HG03280 (cell line): Measurements from ENCODE around the gene SPC24.
"Not testable (repeated sequence)": the region's sequence is repeated elsewhere in the genome, so short reads cannot be mapped to it uniquely, and the experiment has no call there.

Experiments
- ATAC-seq: cut with Tn5 transposase; IDR thresholded peaks from one replicate; pipeline ENCODE4 v1.9.1; 2021; ENCODE audit warnings: mild to moderate bottlenecking, moderate library complexity; ENCODE audit not compliant: unreplicated experiment

Gene SPC24

DNA sequence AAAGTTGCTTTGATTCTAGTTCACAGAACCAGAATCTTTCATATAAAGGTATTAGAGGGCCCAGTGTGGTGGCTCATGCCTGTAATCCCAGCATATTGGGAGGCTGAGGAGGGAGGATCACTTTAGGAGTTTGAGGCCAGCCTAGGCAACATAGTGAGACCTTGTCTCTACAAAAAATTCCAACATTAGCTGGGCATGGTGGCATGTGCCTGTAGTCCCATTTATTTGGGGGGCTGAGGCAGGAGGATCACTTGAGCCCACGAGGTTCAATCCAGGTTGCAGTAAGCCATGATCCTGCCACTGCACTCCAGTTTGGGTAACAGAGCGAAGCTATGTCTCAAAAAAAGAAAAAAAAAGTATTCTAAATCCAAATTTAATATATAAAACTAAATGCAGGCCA, 57.3 kb downstream of the SPC24 start:
- no peak for ATAC-seq

DNA sequence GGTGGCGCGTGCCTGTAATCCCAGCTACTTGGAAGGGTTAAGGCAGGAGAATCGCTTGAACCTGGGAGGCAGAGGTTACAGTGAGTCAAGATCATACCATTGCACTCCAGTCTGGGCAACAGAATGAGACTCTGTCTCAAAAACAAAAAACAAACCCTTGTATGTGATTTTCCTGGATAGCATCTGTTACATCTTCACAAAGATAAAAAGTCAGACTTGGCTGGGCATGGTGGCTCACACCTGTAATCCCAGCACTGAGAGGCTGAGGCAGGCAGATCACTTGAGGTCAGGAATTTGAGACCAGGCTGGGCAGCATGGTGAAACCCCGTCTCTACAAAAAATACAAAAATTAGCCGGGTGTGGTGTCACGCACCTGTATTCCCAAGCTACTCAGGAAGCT, 58.2 kb downstream of the SPC24 start:
- not testable (repeated sequence) for ATAC-seq

DNA sequence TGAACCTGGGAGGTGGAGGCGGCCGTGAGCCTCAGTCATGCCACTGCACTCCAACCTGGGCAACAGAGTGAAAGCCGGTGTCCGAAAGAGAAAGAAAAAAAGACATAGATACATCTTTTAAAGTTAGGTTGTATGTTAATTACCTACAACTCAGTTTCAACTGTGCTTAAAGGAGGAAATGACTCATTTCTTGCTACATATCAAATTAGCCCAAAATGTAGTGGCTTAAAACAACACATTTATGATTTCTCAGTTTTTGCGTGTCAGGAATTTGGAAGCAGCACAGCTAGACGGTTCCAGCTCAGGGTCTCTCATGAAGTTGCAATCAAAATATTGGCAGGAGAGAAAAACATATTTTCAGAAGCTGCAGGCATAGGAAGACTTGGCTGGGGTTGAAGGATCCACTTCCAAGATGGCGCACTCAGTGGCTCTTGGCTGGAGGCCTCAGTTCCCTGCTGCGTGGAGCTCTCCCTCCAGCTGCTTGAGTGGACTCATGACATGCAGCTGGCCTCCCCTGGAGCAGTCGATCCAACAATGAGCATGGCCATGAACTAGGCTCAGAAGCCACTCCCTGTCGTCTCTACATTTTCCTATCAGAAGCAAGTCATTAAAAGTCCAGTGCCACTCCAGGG, 59.3 kb downstream of the SPC24 start:
- peak; percentile 46 for ATAC-seq
